Endothelial cell (in vitro differentiated cells): ENCODE measurements around the gene GRB10. TPM values are rescaled to one million over a fixed set of nuclear protein-coding genes. Genes with fewer than 3 reads are reported as not detected.

ENCODE experiments used
- DNase-seq: peaks from one replicate; pipeline ENCODE4 v3.0.0; 2021; ENCODE audit warnings: low spot score
- H3K27ac Mint-ChIP-seq: one replicate; pipeline ENCODE4 v1.8.0; 2021; ENCODE audit warnings: mixed read lengths, inconsistent platforms; ENCODE audit not compliant: unreplicated experiment
- H3K27me3 Mint-ChIP-seq: one replicate; pipeline ENCODE4 v1.8.0; 2021; ENCODE audit warnings: mild to moderate bottlenecking, moderate library complexity, mixed read lengths, inconsistent platforms; ENCODE audit not compliant: unreplicated experiment
- H3K36me3 Mint-ChIP-seq: one replicate; pipeline ENCODE4 v1.8.0; 2021; ENCODE audit warnings: mild to moderate bottlenecking, low read depth, mixed read lengths, inconsistent platforms; ENCODE audit not compliant: unreplicated experiment
- H3K4me1 Mint-ChIP-seq: one replicate; pipeline ENCODE4 v1.8.0; 2021; ENCODE audit warnings: mild to moderate bottlenecking, mixed read lengths, inconsistent platforms; ENCODE audit not compliant: unreplicated experiment
- H3K4me3 Mint-ChIP-seq: one replicate; pipeline ENCODE4 v1.8.0; 2021; ENCODE audit warnings: mild to moderate bottlenecking, mixed read lengths, inconsistent platforms; ENCODE audit not compliant: unreplicated experiment
- H3K9me3 Mint-ChIP-seq: one replicate; pipeline ENCODE4 v1.8.0; 2021; ENCODE audit warnings: mixed read lengths, inconsistent platforms; ENCODE audit not compliant: unreplicated experiment
- CTCF ChIP-seq: fragments of 200-600 bp; sonication (generic); IDR thresholded peaks from one replicate; pipeline ENCODE4 v1.5.0; 2021; ENCODE audit warnings: antibody characterized with exemption; ENCODE audit not compliant: unreplicated experiment
- total RNA-seq: library from RNA; stranded (reverse); fragmentation: NEBNext Ultra II Directional; extraction: Animal tissue kit (Norgen Biotek cat#: 25700); gene quantifications from one replicate; pipeline ENCODE4 v1.2.1, GENCODE V29; 2021; ENCODE audit not compliant: unreplicated experiment

Gene GRB10
- total RNA-seq, 1 donor from 2014 or later: 164 TPM

- H3K27ac Mint-ChIP-seq: peak overlapping the region; percentile 93
- no peak for DNase-seq
Observed at GRCh38 chr7:50723888-50724287, 58.8 kb downstream of the GRB10 start.

GRCh38 chr7:50723173-50723572, 59.5 kb downstream of the GRB10 start:
- Mint-ChIP-seq H3K4me3 (no peak overlapping the region), H3K9me3 (no peaks in the 10 kb centered on the region), H3K4me1 (peaks cover 73% of the 10 kb centered on the region), H3K36me3 (peaks cover 20% of the 10 kb centered on the region), H3K27me3 (peaks cover 5% of the 10 kb centered on the region), H3K27ac (no peak overlapping the region)
- no peak for TF ChIP-seq CTCF
- DNase-seq: no peak

More at GRCh38 chr7:50723888-50724287, 58.8 kb downstream of the GRB10 start:
- Mint-ChIP-seq H3K9me3 (no peaks in the 10 kb centered on the region), H3K36me3 (peaks cover 20% of the 10 kb centered on the region), H3K4me3 (peak overlapping the region; percentile 77), H3K4me1 (peaks cover 69% of the 10 kb centered on the region), H3K27me3 (peaks cover 5% of the 10 kb centered on the region)
- TF ChIP-seq CTCF: no peak

GRCh38 chr7:50721661-50722259, 60.9 kb downstream of the GRB10 start:
- peaks cover 8% of the 10 kb centered on the region for H3K27me3 Mint-ChIP-seq
- no peak for TF ChIP-seq CTCF

GRCh38 chr7:50721160-50721559, 61.5 kb downstream of the GRB10 start:
- H3K27me3 Mint-ChIP-seq: peaks cover 8% of the 10 kb centered on the region
- peaks cover 18% of the 10 kb centered on the region for H3K36me3 Mint-ChIP-seq
- H3K9me3 Mint-ChIP-seq: no peaks in the 10 kb centered on the region
- H3K4me1 Mint-ChIP-seq: peaks cover 74% of the 10 kb centered on the region
- H3K4me3 Mint-ChIP-seq: peak overlapping the region; percentile 27
- no peak for TF ChIP-seq CTCF
- H3K27ac Mint-ChIP-seq: no peak overlapping the region
- DNase-seq: no peak

More at GRCh38 chr7:50721661-50722259, 60.9 kb downstream of the GRB10 start:
- H3K36me3 Mint-ChIP-seq: peaks cover 17% of the 10 kb centered on the region
- no peak for DNase-seq
- peaks cover 73% of the 10 kb centered on the region for H3K4me1 Mint-ChIP-seq
- H3K9me3 Mint-ChIP-seq: no peaks in the 10 kb centered on the region
- no peak overlapping the region for H3K4me3 Mint-ChIP-seq
- no peak overlapping the region for H3K27ac Mint-ChIP-seq

GRCh38 chr7:50720295-50720694, 62.4 kb downstream of the GRB10 start:
- H3K27me3 Mint-ChIP-seq: peaks cover 8% of the 10 kb centered on the region
- no peak overlapping the region for H3K4me3 Mint-ChIP-seq
- H3K9me3 Mint-ChIP-seq: no peaks in the 10 kb centered on the region
- peaks cover 18% of the 10 kb centered on the region for H3K36me3 Mint-ChIP-seq
- DNase-seq: no peak
- no peak overlapping the region for H3K27ac Mint-ChIP-seq
- peaks cover 71% of the 10 kb centered on the region for H3K4me1 Mint-ChIP-seq
- no peak for TF ChIP-seq CTCF
